Posterior cingulate gyrus (tissue), 11 donors: ENCODE data around the gene CA6.
A peak's percentile ranks its signal among the peaks of the same experiment; 100 is the strongest.
"Not testable (repeated sequence)": the region's sequence is repeated elsewhere in the genome, so short reads cannot be mapped to it uniquely, and the experiment has no call there.

Experiments
- DNase-seq, 10 donors: peaks; one replicate each; pipeline versions ENCODE4 v3.0.0 to v3.0.0-alpha.2; 2020 to 2021; ENCODE audit warnings: mixed read lengths in 3 of 10
- intact Hi-C: fragments of 100-400 bp; cut with DNase I; formaldehyde crosslinking; loops from one replicate; pipeline ENCODE4 v1.15.1; 2023

The CA6 gene

DNA sequence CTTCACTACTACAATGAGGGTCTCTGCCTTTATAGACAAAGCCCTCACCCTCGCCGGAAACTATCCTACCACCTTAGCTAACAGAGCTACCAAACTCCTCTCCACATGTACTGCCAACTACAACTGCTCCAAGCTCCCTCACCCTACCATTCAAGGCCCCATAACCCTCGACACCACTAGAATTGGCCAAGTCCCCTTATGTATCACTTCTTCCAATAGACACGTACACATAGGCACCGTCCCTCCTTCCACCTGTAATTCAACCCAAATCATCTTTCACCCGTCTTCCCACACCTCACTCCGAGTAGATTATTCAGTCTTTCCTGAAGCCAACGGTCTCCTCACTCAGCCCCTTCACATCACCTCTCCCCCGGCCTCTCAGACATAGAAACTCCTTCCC is 19.7 kb upstream of the CA6 start:
- intact Hi-C loops, result no loop called here
- DNase-seq, result no peak

GRCh38 chr1:8926707-8927694 is 18.7 kb upstream of the CA6 start:
- intact Hi-C loops, result no loop called here
- DNase-seq, result no peak

DNA sequence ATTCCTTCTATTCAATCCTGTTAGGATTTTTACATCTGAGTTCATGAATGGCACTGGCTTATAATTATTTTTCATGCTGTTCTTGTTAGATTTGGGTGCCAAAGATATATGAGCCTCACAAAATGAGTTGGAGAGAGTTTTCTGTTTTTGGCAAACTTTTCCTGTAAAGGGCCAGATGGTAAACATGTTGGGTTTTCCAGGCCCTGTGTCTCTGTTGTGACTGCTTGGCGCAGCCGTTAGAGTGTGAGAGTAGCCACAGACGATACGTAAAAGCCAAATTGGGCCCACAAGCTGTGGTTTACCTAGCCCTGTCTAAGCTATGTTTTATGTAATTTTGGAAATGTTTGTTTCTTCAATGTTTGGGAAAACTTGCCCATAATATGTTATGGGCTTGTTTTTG is 15.6 kb upstream of the CA6 start:
- intact Hi-C loops, result no loop called here
- no peak for DNase-seq

- DNase-seq, intact Hi-C loops: not testable (repeated sequence)
Measured at GRCh38 chr1:8937051-8937450, 8.6 kb upstream of the CA6 start.

GRCh38 chr1:8937701-8938100 is 8.0 kb upstream of the CA6 start:
- no peak for DNase-seq
- intact Hi-C loops, result no loop called here

DNA sequence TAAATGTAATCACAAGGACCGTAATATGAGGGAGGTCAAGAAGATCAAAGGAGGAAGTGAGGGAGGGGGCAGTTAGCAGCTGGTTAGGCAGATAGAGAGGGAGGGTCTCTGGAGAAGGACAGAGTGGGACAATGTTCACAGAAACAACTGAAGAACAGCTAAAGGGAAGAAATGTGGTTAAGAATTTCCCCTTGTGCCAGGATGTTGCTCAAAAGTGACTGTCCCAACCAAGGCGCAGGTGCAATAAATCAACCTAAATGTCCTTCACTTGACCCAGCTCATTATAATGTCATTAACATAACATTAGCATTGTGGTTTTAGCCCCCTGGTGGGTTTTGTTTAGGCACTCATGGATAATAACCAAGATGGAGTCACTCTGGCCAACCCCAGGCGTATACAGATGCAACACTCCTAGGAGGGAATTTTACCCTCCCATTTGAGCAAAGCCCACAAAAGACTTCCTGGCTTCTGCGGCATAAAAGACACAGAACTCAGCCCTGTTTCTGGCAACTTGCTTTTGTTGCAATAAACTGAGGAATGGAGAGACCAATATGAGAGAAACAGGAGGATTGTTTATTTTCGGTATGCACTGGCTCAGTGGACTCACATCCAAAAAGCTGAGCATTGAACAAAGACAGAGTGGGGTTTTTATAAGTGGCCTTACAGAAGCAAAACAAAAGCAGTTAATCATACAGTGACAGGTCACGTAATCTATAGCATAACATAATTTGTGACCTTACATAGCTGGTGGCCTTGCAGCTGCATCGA is 7.3 kb upstream of the CA6 start:
- no peak for DNase-seq
- intact Hi-C loops, result no loop called here

- intact Hi-C loops, result no loop called here
- no peak for DNase-seq
Measured at GRCh38 chr1:8939000-8939265, 6.7 kb upstream of the CA6 start.

DNA sequence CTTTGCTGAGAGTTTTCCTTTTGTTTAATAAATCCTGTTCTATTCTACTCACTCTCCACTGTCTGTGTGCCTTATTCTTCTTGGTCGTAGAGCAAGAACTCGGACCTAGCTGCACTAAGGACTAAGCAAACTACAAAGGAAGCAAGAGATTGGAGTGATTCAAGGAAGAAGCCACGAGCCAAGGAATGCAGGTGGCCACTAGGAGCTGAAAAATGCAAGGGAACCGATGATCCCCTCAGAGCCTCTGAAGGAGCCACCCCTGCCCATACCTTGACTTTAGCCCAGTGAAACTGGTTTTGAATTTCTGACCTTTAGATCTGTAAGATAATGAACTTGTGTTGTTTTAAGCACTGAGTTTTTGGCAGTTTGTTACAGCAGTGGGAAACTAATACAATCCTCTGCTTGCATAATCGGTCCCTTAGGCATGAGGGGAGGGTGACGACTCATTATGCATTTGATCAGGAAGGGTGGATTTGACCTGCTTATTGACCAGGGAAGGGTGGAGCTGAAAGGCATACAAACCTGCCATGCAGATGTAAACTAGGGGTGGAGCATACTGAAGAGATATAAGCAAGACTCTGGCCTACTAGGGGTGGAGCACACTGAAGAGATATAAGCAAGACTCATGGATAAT is 6.2 kb upstream of the CA6 start:
- DNase-seq, result no peak
- intact Hi-C loops, result no loop called here

- no peak for DNase-seq
- intact Hi-C loops, result no loop called here
Measured at GRCh38 chr1:8941906-8942305, 3.8 kb upstream of the CA6 start.

GRCh38 chr1:8943498-8944405 is 1.9 kb upstream of the CA6 start:
- intact Hi-C loops, result no loop called here
- DNase-seq, result peak in 1 of 10 donors; percentile 15

DNA sequence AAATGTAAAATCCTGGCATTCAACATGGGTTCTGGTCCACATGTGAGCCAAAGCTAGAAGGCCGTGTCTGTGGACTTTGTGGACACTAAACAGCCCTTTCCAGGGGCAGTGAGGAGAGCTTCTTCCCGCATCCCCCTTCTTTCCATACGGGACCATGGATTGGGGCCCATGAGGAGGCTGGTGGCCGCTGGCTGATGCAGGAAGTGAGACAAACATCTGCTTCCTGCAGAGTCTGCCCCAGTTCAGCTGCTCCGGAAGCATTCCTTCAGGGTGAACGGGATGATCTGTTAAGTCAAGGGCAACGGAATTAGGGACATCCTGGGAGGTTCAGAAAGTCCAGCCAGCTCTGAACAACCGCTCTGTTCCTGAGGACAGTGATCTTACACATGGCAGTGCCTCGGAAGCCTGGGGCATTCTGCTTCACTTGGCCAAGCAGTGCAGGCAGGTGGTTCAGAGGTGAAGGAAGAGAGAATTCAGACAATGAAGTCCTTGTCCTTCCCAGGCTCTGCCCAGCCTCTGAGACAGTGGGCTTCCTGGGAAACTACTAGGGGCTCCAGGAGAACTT is 1.5 kb downstream of the CA6 start:
- DNase-seq, result peak in 1 of 10 donors; percentile 86
- intact Hi-C loops, result no loop called here

DNA sequence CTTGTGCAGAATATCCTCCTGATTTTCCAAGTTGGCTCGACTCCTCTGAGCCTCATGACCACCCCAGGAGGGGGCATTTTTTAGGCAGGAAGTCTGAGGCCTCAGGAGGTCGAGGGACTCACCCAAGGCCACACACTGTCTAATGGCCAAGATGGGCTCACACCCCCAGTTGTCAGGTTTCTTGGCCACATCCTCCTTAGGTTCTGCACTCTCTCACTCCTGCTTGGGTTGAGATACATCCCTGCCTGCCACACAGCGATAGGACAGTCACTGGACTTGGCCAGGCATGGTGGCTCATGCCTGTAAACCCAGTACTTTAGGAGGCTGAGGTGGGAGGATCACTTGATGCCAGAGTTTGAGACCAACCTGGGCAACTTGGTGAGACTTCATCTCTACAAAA is 4.6 kb downstream of the CA6 start:
- DNase-seq, result no peak
- intact Hi-C loops, result no loop called here

DNA sequence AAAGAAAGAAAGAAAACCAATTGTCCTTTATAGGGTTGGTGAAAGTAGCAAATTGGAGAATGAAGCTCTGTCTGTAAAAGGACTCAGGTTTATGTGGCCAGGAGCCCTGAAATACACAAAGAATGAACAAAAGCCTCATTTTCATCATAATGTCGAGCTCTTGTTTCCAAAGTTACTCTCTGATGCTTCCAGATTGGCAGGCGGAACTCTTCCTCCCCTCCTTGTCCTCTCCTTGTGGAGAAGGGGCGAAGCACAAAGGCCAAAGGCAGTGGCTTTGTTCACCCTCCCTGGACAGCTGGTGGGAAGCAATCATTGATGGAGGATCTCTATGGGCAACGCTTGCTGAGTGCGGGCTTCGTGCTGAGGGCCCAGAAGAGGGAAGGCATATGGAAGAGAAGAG is 5.6 kb downstream of the CA6 start:
- intact Hi-C loops, result no loop called here
- no peak for DNase-seq

DNA sequence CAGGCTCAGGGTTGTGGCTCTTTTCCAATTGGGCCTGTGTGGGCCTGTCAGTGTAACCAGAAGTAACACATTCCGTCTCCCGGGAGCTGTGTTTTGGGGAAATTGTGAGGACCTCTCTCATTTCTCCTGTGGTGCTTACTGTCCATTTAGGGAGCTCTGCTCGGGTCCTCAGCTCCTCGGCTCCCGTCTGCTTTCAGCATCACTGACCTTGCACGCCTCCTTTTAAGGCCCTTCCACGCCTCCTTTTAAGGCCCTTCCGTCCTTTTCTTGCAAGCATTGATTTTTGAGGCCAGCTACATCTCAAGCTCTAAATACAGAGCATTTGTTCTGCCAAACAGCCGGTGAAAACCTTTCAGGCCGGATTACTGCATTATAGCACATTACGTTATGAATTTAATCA is 9.7 kb downstream of the CA6 start:
- DNase-seq, result peak in 1 of 10 donors; percentile 34
- intact Hi-C loops, result no loop called here

- DNase-seq, result peak in 1 of 10 donors; percentile 24
- intact Hi-C loops, result no loop called here
Measured at GRCh38 chr1:8956461-8957349, 11.0 kb downstream of the CA6 start.

- DNase-seq, result peak in 2 of 10 donors; percentile 19 to 26
- intact Hi-C loops, result no loop called here
Measured at GRCh38 chr1:8962812-8963530, 17.3 kb downstream of the CA6 start.

DNA sequence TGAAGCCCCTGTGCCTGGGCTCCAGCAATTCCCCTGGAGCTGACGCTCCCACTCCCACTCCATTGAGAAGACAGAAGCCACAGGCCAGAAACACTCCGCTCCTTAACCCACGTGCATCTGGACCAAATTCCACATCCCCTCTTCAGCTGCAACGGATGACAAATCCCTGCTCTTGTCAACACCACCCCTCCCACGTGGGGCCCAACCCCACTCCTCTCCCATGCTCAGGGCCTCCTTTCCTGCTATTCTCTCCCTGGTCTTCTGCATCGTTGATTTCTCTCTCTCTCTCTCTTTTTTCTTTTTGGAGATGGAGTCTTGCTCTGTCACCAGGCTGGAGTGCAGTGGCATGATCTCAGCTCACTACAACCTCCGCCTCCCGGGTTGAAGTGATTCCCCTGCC is 18.3 kb downstream of the CA6 start:
- intact Hi-C loops, result no loop called here
- DNase-seq, result peak in 2 of 10 donors; percentile 17 to 22

- intact Hi-C loops, result no loop called here
- peak in 1 of 10 donors; percentile 13 for DNase-seq
Measured at GRCh38 chr1:8965121-8965820, 19.6 kb downstream of the CA6 start.
